OCI-LY7 (cell line): ENCODE results near the gene CNOT10.
"Not testable (repeated sequence)": the region's sequence is repeated elsewhere in the genome, so short reads cannot be mapped to it uniquely, and the experiment has no call there.

Source experiments
- CTCF ChIP-seq: fragments of 200-600 bp; sonication (generic); conservative IDR thresholded peaks from 2 replicates; pipeline ENCODE4 v1.5.1; 2014; ENCODE audit warnings: mild to moderate bottlenecking, antibody characterized with exemption, low read length, moderate library complexity, mixed read lengths
- EZH2phosphoT487 ChIP-seq: fragments of 200-600 bp; sonication (generic); IDR thresholded peaks from 2 replicates; pipeline ENCODE4 v1.6.1; 2018; ENCODE audit warnings: low read depth, borderline replicate concordance, mild to moderate bottlenecking, mixed run types, antibody characterized with exemption, low read length, moderate library complexity, mixed read lengths

- TF ChIP-seq CTCF: peak; percentile 75
- TF ChIP-seq EZH2phosphoT487: not testable (repeated sequence)
These were observed 20.3 kb upstream of the CNOT10 start for GRCh38 chr3:32664630-32665075.
